Hepatocyte (in vitro differentiated cells): Measurements from ENCODE around the gene HRCT1. TPM values are rescaled to one million over a fixed set of nuclear protein-coding genes. Genes with fewer than 3 reads are reported as not detected.

Source experiments
- DNase-seq: peaks from one replicate; pipeline ENCODE4 v3.0.0-alpha.2; 2016; ENCODE audit warnings: low spot score
- H2AFZ ChIP-seq: fragments of 200-600 bp; sonication (generic); 2 replicates; pipeline ENCODE4 v1.6.0; 2016; ENCODE audit warnings: antibody characterized with exemption, mild to moderate bottlenecking
- H3K27ac ChIP-seq: fragments of 200-600 bp; sonication (generic); 2 replicates; pipeline ENCODE4 v1.5.1; 2016; ENCODE audit warnings: mild to moderate bottlenecking
- H3K27me3 ChIP-seq: fragments of 200-600 bp; sonication (generic); 2 replicates; pipeline ENCODE4 v1.6.1; 2016
- H3K36me3 ChIP-seq: fragments of 200-600 bp; sonication (generic); replicated peaks from 2 replicates; pipeline ENCODE4 v1.5.1; 2016; ENCODE audit warnings: low read depth; ENCODE audit not compliant: insufficient read depth
- H3K4me1 ChIP-seq: fragments of 200-600 bp; sonication (generic); 2 replicates; pipeline ENCODE4 v1.5.1; 2016; ENCODE audit warnings: mild to moderate bottlenecking, moderate library complexity; ENCODE audit not compliant: insufficient read depth
- H3K4me2 ChIP-seq: fragments of 200-600 bp; sonication (generic); 2 replicates; pipeline ENCODE4 v1.6.0; 2016
- H3K4me3 ChIP-seq: fragments of 200-600 bp; sonication (generic); 2 replicates; pipeline ENCODE4 v1.5.1; 2016; ENCODE audit warnings: mild to moderate bottlenecking
- H3K79me2 ChIP-seq: fragments of 200-600 bp; sonication (generic); 2 replicates; pipeline ENCODE4 v1.6.0; 2017; ENCODE audit warnings: mild to moderate bottlenecking
- H3K9me2 ChIP-seq: fragments of 200-600 bp; sonication (generic); replicated peaks from 2 replicates; pipeline ENCODE4 v1.6.0; 2017; ENCODE audit warnings: mild to moderate bottlenecking; ENCODE audit not compliant: insufficient read depth
- H3K9me3 ChIP-seq: fragments of 200-600 bp; sonication (generic); 2 replicates; pipeline ENCODE4 v1.5.1; 2016; ENCODE audit warnings: low read depth, mild to moderate bottlenecking
- H4K20me1 ChIP-seq: fragments of 200-600 bp; sonication (generic); 2 replicates; pipeline ENCODE4 v1.6.0; 2016; ENCODE audit warnings: mild to moderate bottlenecking; ENCODE audit not compliant: insufficient read depth, poor library complexity, severe bottlenecking
- EZH2 ChIP-seq: fragments of 200-600 bp; sonication (generic); IDR thresholded peaks from 2 replicates; pipeline ENCODE4 v1.6.1; 2016; ENCODE audit warnings: antibody characterized with exemption, mild to moderate bottlenecking, borderline replicate concordance
- EZH2phosphoT487 ChIP-seq: fragments of 200-600 bp; sonication (generic); IDR thresholded peaks from one replicate; pipeline ENCODE4 v1.6.1; 2018; ENCODE audit warnings: antibody characterized with exemption, mild to moderate bottlenecking, low read depth, moderate library complexity; ENCODE audit not compliant: unreplicated experiment, severe bottlenecking
- WGBS: methylation state at CpG from one replicate; pipeline ENCODE4 v1.1.6; 2016; ENCODE audit warnings: low lambda C conversion rate; ENCODE audit errors: missing lambda C conversion rate; 5-methylcytosine and 5-hydroxymethylcytosine counted together
- polyA plus RNA-seq: library from polyadenylated mRNA; unstranded; fragments of >200 nt; fragmentation: Nextera tagmentation; extraction: Ambion mirVana; gene quantifications from 2 replicates; pipeline ENCODE4 v1.2.1, GENCODE V29; 2016
- total RNA-seq: library from RNA; depleted of rRNA; stranded (reverse); fragments of >200 nt; gene quantifications from 2 replicates; pipeline ENCODE4 v1.2.3, GENCODE V29; 2014
- TF ChIP-seq, protein P1 (sequence below): fragments of 200-600 bp; sonication (generic); IDR thresholded peaks from 2 replicates; pipeline ENCODE4 v1.5.1; 2016; ENCODE audit warnings: antibody characterized with exemption, mild to moderate bottlenecking; ENCODE audit not compliant: poor library complexity

The HRCT1 gene
- total and polyA plus RNA-seq, 2 experiments from 2014 or later, result 0.90 to 1.8 TPM

DNA sequence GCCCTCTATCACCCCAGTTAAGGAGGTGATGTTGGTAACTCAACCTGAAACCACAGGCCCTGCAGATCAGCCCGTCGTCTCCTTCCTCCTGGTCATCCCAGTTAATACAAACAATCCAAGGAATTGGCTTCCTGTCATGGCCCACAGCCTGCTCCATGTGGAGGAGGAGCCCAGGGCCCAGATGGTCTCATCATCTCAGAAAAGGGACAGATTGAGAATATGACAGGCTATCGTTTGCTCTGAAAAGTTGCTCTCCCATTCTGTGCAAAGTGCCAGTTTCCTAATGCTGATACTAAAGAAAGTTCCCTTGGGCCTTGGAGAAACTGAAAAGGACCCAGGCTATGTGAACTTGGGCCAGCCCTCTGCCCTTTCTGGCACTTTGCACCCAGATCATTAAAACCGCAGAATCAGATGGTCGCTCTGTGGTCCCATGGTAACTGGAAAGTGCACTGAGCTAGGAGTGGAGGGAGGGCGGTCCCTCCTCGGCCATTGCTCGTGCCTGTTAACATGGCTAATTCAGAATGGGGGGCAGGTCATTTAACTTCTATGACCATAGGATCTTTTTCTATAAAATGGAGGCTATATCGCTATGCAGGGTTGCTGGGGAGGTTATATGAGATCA, 2.6 kb downstream of the HRCT1 start:
- H3K4me2 ChIP-seq, result peak overlapping the region; percentile 55
- H3K4me1 ChIP-seq, result peaks cover 49% of the 10 kb centered on the region

DNA sequence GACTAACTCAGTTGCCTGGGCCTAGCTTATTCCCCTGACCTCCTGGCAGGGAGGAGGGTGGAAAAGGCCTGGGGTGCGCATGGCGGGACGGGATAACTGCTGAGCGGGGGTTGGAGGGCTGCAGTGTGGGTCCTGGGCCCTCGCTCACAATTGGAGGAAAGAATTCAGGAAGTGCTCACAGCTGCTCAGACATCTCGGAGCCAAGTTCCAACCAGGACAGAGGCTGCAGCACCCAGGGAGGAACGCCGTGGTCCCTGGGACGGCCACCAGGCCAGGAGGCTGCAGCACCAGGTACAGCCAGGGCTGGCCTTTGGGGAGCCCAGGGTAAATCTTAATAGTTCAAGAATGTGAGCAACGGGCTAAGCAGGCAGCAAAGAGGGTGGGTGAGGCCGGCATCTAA, 3.3 kb downstream of the HRCT1 start, which contains the start of gene SPAAR:
Gene SPAAR (plus strand): TSS at position 217 of the 400 bp plus-strand sequence. CDS start 974 bp downstream, outside the sequence.
- no peaks in the 10 kb centered on the region for H3K9me2 ChIP-seq
- H3K4me1 ChIP-seq, result peaks cover 51% of the 10 kb centered on the region
- no peak for DNase-seq
- H3K4me2 ChIP-seq, result peak within 1 kb of the TSS; percentile 55
- H3K79me2 ChIP-seq, result no peaks in the 10 kb centered on the region
- no peaks in the 10 kb centered on the region for H4K20me1 ChIP-seq
- H3K9me3 ChIP-seq, result no peaks in the 10 kb centered on the region
- no peaks in the 10 kb centered on the region for H3K36me3 ChIP-seq
- no peak within 1 kb of the TSS for H3K4me3 ChIP-seq
- TF ChIP-seq EZH2 (no peak), EZH2phosphoT487 (no peak)
- TF ChIP-seq, protein P1, sequence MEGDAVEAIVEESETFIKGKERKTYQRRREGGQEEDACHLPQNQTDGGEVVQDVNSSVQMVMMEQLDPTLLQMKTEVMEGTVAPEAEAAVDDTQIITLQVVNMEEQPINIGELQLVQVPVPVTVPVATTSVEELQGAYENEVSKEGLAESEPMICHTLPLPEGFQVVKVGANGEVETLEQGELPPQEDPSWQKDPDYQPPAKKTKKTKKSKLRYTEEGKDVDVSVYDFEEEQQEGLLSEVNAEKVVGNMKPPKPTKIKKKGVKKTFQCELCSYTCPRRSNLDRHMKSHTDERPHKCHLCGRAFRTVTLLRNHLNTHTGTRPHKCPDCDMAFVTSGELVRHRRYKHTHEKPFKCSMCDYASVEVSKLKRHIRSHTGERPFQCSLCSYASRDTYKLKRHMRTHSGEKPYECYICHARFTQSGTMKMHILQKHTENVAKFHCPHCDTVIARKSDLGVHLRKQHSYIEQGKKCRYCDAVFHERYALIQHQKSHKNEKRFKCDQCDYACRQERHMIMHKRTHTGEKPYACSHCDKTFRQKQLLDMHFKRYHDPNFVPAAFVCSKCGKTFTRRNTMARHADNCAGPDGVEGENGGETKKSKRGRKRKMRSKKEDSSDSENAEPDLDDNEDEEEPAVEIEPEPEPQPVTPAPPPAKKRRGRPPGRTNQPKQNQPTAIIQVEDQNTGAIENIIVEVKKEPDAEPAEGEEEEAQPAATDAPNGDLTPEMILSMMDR, result no peak
- no peaks in the 10 kb centered on the region for H3K27me3 ChIP-seq
- WGBS, result 87% methylated on average over 9 of the region's 11 CpGs
- H2AFZ ChIP-seq, result peak within 1 kb of the TSS; percentile 77
- H3K27ac ChIP-seq, result peak within 1 kb of the TSS; percentile 96

More for the DNA sequence above, 2.6 kb downstream of the HRCT1 start:
- Histone ChIP-seq H2AFZ (peak overlapping the region; percentile 77), H3K9me2 (no peaks in the 10 kb centered on the region), H3K27ac (peak overlapping the region; percentile 96), H3K79me2 (no peaks in the 10 kb centered on the region), H4K20me1 (no peaks in the 10 kb centered on the region), H3K4me3 (no peak overlapping the region), H3K27me3 (no peaks in the 10 kb centered on the region), H3K9me3 (no peaks in the 10 kb centered on the region), H3K36me3 (no peaks in the 10 kb centered on the region)
- WGBS, result 85% methylated on average over 9 of the region's 9 CpGs
- DNase-seq, result no peak
- TF ChIP-seq, protein P1, result no peak
- TF ChIP-seq EZH2, result no peak

DNA sequence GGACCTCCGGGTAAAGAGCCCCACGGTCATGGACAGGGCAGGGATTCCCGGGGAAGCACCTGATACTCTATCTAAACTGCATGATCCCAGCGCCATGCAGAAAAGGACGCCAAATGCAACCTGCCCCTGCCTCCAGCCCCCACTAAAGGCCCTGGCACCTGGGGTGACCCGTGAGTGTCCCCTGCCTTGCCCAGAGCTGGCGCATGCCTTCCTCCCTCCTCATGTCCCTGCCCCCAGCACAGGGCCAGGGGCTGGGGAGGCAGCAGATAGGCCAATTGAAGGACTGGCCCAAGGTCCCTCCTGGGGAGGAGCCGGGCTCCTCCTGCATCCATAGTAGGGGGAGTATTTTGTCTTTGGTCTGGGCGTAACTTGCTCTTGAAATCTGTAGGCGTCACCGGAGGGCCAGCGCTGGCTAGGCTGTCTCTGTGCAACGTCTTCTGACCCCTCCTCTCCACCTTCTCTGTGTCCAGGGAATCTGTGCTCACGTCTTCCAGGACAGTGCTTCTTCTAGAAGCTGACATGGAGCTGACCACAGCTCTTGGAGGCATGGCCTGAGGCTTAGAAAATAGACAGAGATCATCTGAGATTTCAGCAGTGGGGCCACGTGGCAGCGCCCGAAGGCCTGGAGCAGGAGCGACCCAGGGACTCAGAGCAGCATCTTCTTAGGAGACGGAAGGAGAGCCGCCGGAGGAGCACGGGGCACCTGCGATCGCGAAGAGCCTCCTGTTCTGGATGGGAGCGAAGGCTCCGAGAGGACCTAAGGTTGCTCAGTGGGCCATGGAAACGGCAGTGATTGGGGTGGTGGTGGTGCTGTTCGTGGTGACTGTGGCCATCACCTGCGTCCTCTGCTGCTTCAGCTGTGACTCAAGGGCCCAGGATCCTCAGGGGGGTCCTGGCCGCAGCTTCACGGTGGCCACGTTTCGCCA, 3.9 kb downstream of the HRCT1 start:
- no peak overlapping the region for H2AFZ ChIP-seq
- no peak overlapping the region for H3K4me2 ChIP-seq
- H4K20me1 ChIP-seq, result no peaks in the 10 kb centered on the region
- no peaks in the 10 kb centered on the region for H3K9me2 ChIP-seq
- no peak overlapping the region for H3K4me3 ChIP-seq
- DNase-seq, result no peak
- no peaks in the 10 kb centered on the region for H3K79me2 ChIP-seq
- no peaks in the 10 kb centered on the region for H3K9me3 ChIP-seq
- no peaks in the 10 kb centered on the region for H3K36me3 ChIP-seq
- no peaks in the 10 kb centered on the region for H3K27me3 ChIP-seq
- TF ChIP-seq, protein P1, result no peak
- TF ChIP-seq EZH2phosphoT487, result no peak
- no peak for TF ChIP-seq EZH2
- 93% methylated on average over 34 of the region's 34 CpGs for WGBS
- H3K27ac ChIP-seq, result no peak overlapping the region
- H3K4me1 ChIP-seq, result peaks cover 56% of the 10 kb centered on the region
